Measurements from ENCODE around the gene UGT1A5. TPM values are rescaled to one million over a fixed set of nuclear protein-coding genes. Genes with fewer than 3 reads are reported as not detected.

The UGT1A5 gene
- total and polyA plus RNA-seq, 2 of the 13 experiments (the other 11 are each of a cell fraction or from before 2014, with no cell fraction given), result not detected

DNA sequence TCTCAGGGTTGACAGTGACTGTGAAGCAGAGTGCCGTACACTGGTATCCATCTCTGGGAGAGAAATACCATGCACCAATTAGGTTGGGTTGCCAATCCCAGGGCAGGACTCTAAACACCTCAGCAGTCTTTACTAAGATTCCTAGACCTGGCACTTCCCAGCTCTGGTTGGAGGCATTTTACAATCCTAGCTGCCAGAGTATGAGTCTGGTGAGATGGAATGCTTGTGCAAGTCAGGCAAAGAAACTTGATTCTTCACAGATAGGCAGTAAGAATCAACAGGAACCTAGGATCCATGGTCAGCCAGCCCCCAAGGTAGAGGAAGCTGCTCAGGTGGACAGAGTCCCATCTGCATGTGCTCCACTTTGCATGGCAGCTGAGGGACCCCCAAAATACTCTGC is 6.0 kb upstream of the UGT1A5 start:
- ATAC-seq, result no peak
- Histone ChIP-seq H3K4me2 (ENCODE audit: low read depth, low read length) (no peak overlapping the region), H3K4me1 (ENCODE audit: insufficient read depth, low read length) (no peaks in the 10 kb centered on the region), H3K79me2 (ENCODE audit: insufficient read depth, low read length) (no peaks in the 10 kb centered on the region), H3K4me3 (replicated peaks in 1 of 3; ENCODE audit: insufficient read depth in 1 of 3, low read depth in 2 of 3, low read length in 3 of 3) (no peak overlapping the region), H3K9me3 (ENCODE audit: low read length) (no peaks in the 10 kb centered on the region), H2AFZ (ENCODE audit: low read length) (no peak overlapping the region), H3K27me3 (ENCODE audit: control insufficient read depth in 1 of 2, insufficient read depth in 2 of 2, low read length in 2 of 2) (no peaks in the 10 kb centered on the region), H4K20me1 (ENCODE audit: insufficient read depth, low read length) (no peaks in the 10 kb centered on the region), H3K27ac (ENCODE audit: extremely low read length, insufficient read depth, low read length) (no peak overlapping the region), H3K36me3 (replicated peaks in 1 of 2; ENCODE audit: control insufficient read depth in 1 of 2, insufficient read depth in 2 of 2, low read length in 2 of 2) (no peaks in the 10 kb centered on the region), H3K9ac (ENCODE audit: insufficient read depth, low read depth, low read length) (no peak overlapping the region)
- no peak for DNase-seq (ENCODE audit: low spot score)
- FAIRE-seq, result no peak
- BruUV-seq (replicated peaks), result no TSS peak
- 33% methylated on average over 1 of the region's 1 CpG for WGBS (ENCODE audit: low lambda C conversion rate)
- in situ Hi-C loops (cut with HindIII; ENCODE audit: extremely low pct_ligation_motif_present, low pct_unique_long_range_greater_than_20kb), result no loop called here
- TF ChIP-seq ESRRA (CRISPR knock-in tag; IDR thresholded peaks at IDR 0.05; ENCODE audit: low read depth) (no peak), RNF219 (CRISPR knock-in tag; IDR thresholded peaks at IDR 0.05) (no peak), GLI4 (CRISPR knock-in tag; IDR thresholded peaks at IDR 0.05; ENCODE audit: borderline replicate concordance) (no peak), GZF1 (CRISPR knock-in tag; IDR thresholded peaks at IDR 0.05) (no peak), AKNA (CRISPR knock-in tag; IDR thresholded peaks at IDR 0.05; ENCODE audit: borderline replicate concordance) (no peak), ZNF776 (CRISPR knock-in tag; IDR thresholded peaks at IDR 0.05) (no peak), ZNF747 (CRISPR knock-in tag; IDR thresholded peaks at IDR 0.05; ENCODE audit: borderline replicate concordance) (no peak), GATAD2A (CRISPR knock-in tag; IDR thresholded peaks at IDR 0.05) (no peak), ISL2 (CRISPR knock-in tag; IDR thresholded peaks at IDR 0.05) (no peak)
- TF ChIP-seq, protein P1, sequence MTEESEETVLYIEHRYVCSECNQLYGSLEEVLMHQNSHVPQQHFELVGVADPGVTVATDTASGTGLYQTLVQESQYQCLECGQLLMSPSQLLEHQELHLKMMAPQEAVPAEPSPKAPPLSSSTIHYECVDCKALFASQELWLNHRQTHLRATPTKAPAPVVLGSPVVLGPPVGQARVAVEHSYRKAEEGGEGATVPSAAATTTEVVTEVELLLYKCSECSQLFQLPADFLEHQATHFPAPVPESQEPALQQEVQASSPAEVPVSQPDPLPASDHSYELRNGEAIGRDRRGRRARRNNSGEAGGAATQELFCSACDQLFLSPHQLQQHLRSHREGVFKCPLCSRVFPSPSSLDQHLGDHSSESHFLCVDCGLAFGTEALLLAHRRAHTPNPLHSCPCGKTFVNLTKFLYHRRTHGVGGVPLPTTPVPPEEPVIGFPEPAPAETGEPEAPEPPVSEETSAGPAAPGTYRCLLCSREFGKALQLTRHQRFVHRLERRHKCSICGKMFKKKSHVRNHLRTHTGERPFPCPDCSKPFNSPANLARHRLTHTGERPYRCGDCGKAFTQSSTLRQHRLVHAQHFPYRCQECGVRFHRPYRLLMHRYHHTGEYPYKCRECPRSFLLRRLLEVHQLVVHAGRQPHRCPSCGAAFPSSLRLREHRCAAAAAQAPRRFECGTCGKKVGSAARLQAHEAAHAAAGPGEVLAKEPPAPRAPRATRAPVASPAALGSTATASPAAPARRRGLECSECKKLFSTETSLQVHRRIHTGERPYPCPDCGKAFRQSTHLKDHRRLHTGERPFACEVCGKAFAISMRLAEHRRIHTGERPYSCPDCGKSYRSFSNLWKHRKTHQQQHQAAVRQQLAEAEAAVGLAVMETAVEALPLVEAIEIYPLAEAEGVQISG (CRISPR knock-in tag; IDR thresholded peaks at IDR 0.05), result no peak
- intact Hi-C loops (cut with micrococcal nuclease; ENCODE audit: unreplicated experiment), result no loop called here
- POLR2A ChIA-PET, result no interaction called here
- CTCF ChIA-PET (ENCODE audit: low intra/inter-chr PET ratio, low total read pairs), result no interaction called here

Measured in HepG2 (cell line).